Stomach (tissue), 9 donors: ENCODE results near the gene MUSK. TPM values are rescaled to one million over a fixed set of nuclear protein-coding genes. Genes with fewer than 3 reads are reported as not detected.

Source experiments
- DNase-seq, 2 donors: peaks; one replicate each; pipeline versions ENCODE4 v3.0.0 to v3.0.0-alpha.2; 2013 to 2019
- H3K27ac ChIP-seq, 5 donors: fragments of 200-600 bp in 4 of 5; sonication (generic) in 4 of 5; one replicate each; pipeline ENCODE4 v1.5.1; 2013 to 2019; ENCODE audit warnings: mild to moderate bottlenecking in 1 of 5, moderate library complexity in 1 of 5
- H3K27me3 ChIP-seq, 3 donors: fragments of 200-600 bp; sonication (generic); one replicate each; pipeline ENCODE4 v1.5.1; 2017 to 2019; ENCODE audit warnings: mixed run types in 1 of 3
- H3K36me3 ChIP-seq, 4 donors: fragments of 200-600 bp; sonication (generic); 1 replicate in 3 of 4; 2 replicates in 1 of 4; pipeline ENCODE4 v1.5.1; 2016 to 2019
- H3K4me1 ChIP-seq, 4 donors: fragments of 200-600 bp; sonication (generic); one replicate each; pipeline ENCODE4 v1.5.1; 2016 to 2019
- H3K4me3 ChIP-seq, 4 donors: fragments of 200-600 bp; sonication (generic) in 3 of 4; one replicate each; pipeline ENCODE4 v1.5.1; 2016 to 2019; ENCODE audit warnings: mild to moderate bottlenecking in 1 of 4
- H3K9me3 ChIP-seq, 4 donors: fragments of 200-600 bp; sonication (generic); one replicate each; pipeline ENCODE4 v1.5.1; 2016 to 2019
- CTCF ChIP-seq, 7 experiments: fragments of 450-650 bp in 4 of 7; fragments of 200-600 bp in 3 of 7; sonication (generic) in 3 of 7; IDR thresholded peaks; one replicate each; pipeline ENCODE4 v1.5.1; 2016 to 2019; ENCODE audit warnings: antibody characterized with exemption in 7 of 7, control low read depth in 2 of 7, mild to moderate bottlenecking in 1 of 7
- EP300 ChIP-seq: sonication (generic); formaldehyde crosslinking; IDR thresholded peaks from one replicate; pipeline ENCODE4 v1.6.1; 2017; ENCODE audit warnings: antibody characterized with exemption
- POLR2A ChIP-seq, 4 donors: fragments of 450-650 bp; IDR thresholded peaks; one replicate each; pipeline ENCODE4 v1.6.1; 2016; ENCODE audit warnings: antibody characterized with exemption in 4 of 4, control low read depth in 2 of 4, mild to moderate bottlenecking in 1 of 4, moderate library complexity in 1 of 4
- POLR2AphosphoS5 ChIP-seq, 3 donors: sonication (generic); formaldehyde crosslinking; IDR thresholded peaks; one replicate each; pipeline ENCODE4 v1.6.1; 2016; ENCODE audit warnings: antibody characterized with exemption in 3 of 3
- WGBS, 5 donors: extraction: QIAGEN DNeasy Blood & Tissue Kit in 3 of 5; methylation state at CpG; one replicate each; pipeline versions ENCODE4 v1.1.5 to v1.1.7; 2013 to 2018; 5-methylcytosine and 5-hydroxymethylcytosine counted together
- intact Hi-C: fragments of 100-400 bp; cut with DNase I; formaldehyde crosslinking; loops from one replicate; pipeline ENCODE4 v1.15.1; 2023; ENCODE audit warnings: low total_unique reads
- polyA plus RNA-seq, 3 donors: library from polyadenylated mRNA; stranded (reverse); fragments of 200-250 nt; gene quantifications; one replicate each; pipeline ENCODE4 v1.2.3, GENCODE V29; 2013
- total RNA-seq, 5 donors: library from RNA; depleted of rRNA; stranded (reverse); fragments of >200 nt; gene quantifications; one replicate each; pipeline versions ENCODE4 v1.1.0 to v1.2.3, GENCODE V29; 2014 to 2016
- donor health status: healthy with polysubstance abuse.
- donor health status: Bipolar disorder and iron deficiency.
- donor health status: healthy.

MUSK gene
- total and polyA plus RNA-seq, 8 donors: 0.23 to 20.4 (median 3.0) TPM

GRCh38 chr9:110808599-110808980 is 140.0 kb downstream of the MUSK start:
- TF ChIP-seq POLR2A (IDR thresholded peaks at IDR 0.05): no peak
- H3K4me1 ChIP-seq: no peaks in the 10 kb centered on the region
- no peaks in the 10 kb centered on the region for H3K27me3 ChIP-seq
- H3K27ac ChIP-seq: no peak overlapping the region
- intact Hi-C loops: no loop called here
- no peaks in the 10 kb centered on the region for H3K36me3 ChIP-seq
- WGBS, 5 donors: 45 to 70% (median 56%) methylated on average over 4 of the region's 4 CpGs
- no peaks in the 10 kb centered on the region for H3K9me3 ChIP-seq
- H3K4me3 ChIP-seq: no peak overlapping the region
- no peak for DNase-seq

GRCh38 chr9:110809038-110809595 is 140.5 kb downstream of the MUSK start:
- Histone ChIP-seq H3K9me3 (no peaks in the 10 kb centered on the region), H3K4me1 (no peaks in the 10 kb centered on the region), H3K36me3 (no peaks in the 10 kb centered on the region), H3K4me3 (no peak overlapping the region), H3K27ac (no peak overlapping the region), H3K27me3 (no peaks in the 10 kb centered on the region)
- intact Hi-C loops: no loop called here
- WGBS, 5 donors: 82 to 89% (median 86%) methylated on average over 3 of the region's 3 CpGs
- TF ChIP-seq EP300 (no peak), POLR2A (IDR thresholded peaks at IDR 0.05) (no peak), CTCF (IDR thresholded peaks at IDR 0.05) (no peak), POLR2AphosphoS5 (IDR thresholded peaks at IDR 0.05) (no peak)
- no peak for DNase-seq

DNA sequence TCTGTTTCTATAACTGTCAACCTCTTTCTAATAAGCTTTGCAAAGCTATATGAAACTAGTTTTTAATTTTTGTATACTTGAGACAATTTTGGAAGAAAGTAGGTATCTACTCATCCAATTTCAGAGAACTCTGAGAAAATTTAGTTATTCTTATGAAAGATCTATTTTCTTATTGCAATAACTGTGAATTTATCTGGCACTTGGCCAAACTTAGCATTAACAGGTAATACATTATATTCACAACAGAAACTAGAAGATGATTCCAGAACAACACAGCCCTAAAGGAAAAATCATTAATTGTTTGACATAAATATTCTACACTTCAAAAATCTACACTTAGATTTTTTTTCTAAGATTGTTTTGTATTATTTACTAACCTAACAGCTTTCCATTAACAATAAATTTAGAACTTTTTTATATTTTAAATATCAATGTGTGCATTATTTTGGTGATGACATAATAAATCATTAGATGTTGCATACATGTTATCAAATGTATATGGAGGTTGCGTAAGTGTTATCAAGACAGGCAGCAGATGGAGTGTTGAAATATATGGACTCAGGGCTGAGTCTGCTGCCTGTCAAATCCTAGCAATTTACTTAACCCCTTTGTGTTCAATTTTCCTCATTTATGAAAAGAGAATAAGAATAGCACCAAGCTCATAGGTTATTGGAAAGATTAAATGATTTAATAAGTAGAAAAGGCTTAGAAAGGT is 141.8 kb downstream of the MUSK start:
- TF ChIP-seq POLR2AphosphoS5 (IDR thresholded peaks at IDR 0.05): no peak
- TF ChIP-seq POLR2A (IDR thresholded peaks at IDR 0.05): no peak
- intact Hi-C loops: no loop called here
- Histone ChIP-seq H3K27ac (no peak overlapping the region), H3K36me3 (no peaks in the 10 kb centered on the region), H3K4me1 (no peaks in the 10 kb centered on the region), H3K9me3 (no peaks in the 10 kb centered on the region), H3K27me3 (no peaks in the 10 kb centered on the region), H3K4me3 (no peak overlapping the region)
- 60 to 82% (median 76%) methylated on average over 1 of the region's 1 CpG for WGBS, 5 donors
- DNase-seq: no peak

DNA sequence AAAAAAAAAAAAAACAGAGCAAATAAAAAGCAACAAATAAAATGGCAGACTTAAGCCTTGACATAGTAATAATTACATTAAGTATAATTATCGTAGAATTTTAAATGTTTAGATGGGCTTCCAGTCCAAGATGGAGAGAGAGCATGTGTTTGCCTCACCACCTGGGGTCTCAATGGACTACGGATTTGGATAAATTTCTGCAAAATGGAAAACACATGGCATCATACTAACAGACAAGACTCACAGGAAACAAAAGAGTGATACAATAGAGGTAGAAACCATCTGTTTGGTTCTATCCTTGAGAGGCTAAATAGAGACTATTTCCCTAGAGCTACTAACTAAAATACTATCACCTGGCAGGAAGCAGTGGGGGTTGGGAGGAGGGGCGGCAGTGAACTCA is 144.3 kb downstream of the MUSK start:
- intact Hi-C loops: no loop called here
- no peak for DNase-seq
- H3K9me3 ChIP-seq: no peaks in the 10 kb centered on the region
- H3K27ac ChIP-seq: no peak overlapping the region
- TF ChIP-seq CTCF (IDR thresholded peaks at IDR 0.05): no peak
- no peak for TF ChIP-seq POLR2A (IDR thresholded peaks at IDR 0.05)
- no peak for TF ChIP-seq POLR2AphosphoS5 (IDR thresholded peaks at IDR 0.05)
- TF ChIP-seq EP300: no peak
- no peaks in the 10 kb centered on the region for H3K36me3 ChIP-seq
- no peaks in the 10 kb centered on the region for H3K27me3 ChIP-seq
- WGBS, 5 donors: 67 to 96% (median 88%) methylated on average over 3 of the region's 3 CpGs
- H3K4me3 ChIP-seq: no peak overlapping the region
- no peaks in the 10 kb centered on the region for H3K4me1 ChIP-seq

DNA sequence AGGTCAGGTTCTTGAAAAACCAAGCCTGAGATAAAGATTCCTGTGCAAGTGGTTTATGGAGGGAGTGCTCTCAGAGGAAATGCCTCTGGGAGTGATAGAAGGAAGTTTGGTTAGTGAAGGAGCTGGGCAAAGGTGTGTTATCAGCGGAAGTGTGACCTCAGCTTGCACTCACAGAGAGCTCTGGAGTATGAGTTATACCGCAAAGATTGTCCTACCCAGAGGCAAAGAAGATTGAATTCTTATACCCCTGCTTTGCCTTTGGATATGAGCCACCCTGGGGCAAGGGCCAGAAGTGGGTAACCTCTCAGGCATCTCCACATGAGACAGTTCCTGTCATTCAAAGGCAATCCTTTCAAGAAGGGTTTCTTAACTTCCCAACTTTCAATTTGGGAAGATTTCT is 145.6 kb downstream of the MUSK start:
- WGBS, 5 donors: 39 to 49% (median 44%) methylated on average over 2 of the region's 2 CpGs
- DNase-seq: peak in 1 of 2 donors; percentile 41
- Histone ChIP-seq H3K4me1 (no peaks in the 10 kb centered on the region), H3K27me3 (no peaks in the 10 kb centered on the region), H3K36me3 (no peaks in the 10 kb centered on the region), H3K4me3 (no peak overlapping the region), H3K27ac (no peak overlapping the region), H3K9me3 (no peaks in the 10 kb centered on the region)
- intact Hi-C loops: no loop called here
- TF ChIP-seq POLR2AphosphoS5 (IDR thresholded peaks at IDR 0.05) (no peak), CTCF (IDR thresholded peaks at IDR 0.05) (no peak), EP300 (no peak), POLR2A (IDR thresholded peaks at IDR 0.05) (no peak)
